ENCODE results near the gene HOXB4.

HOXB4 gene

GRCh38 chr17:48528153-48528935 is 49.8 kb downstream of the HOXB4 start:
- DNase-seq = no peak

- no peak for DNase-seq
Observed at GRCh38 chr17:48527547-48527932, 50.6 kb downstream of the HOXB4 start.

GRCh38 chr17:48526608-48527546 is 51.3 kb downstream of the HOXB4 start:
- no peak for DNase-seq
